GM12864 (cell line): Measurements from ENCODE around the gene CLPX.

ENCODE experiments used
- DNase-seq: peaks from one replicate; pipeline ENCODE4 v3.0.0-alpha.2; 2011; ENCODE audit warnings: low read depth
- H3K4me3 ChIP-seq: 2 replicates; pipeline ENCODE4 v1.5.1; 2011; ENCODE audit warnings: mild to moderate bottlenecking, low read depth, low read length, control low read depth
- CTCF ChIP-seq: IDR thresholded peaks from 2 replicates; pipeline ENCODE4 v1.5.1; 2011; ENCODE audit warnings: low read depth, mild to moderate bottlenecking, moderate library complexity, low read length, control low read depth, inconsistent platforms; ENCODE audit errors: missing control alignments

The CLPX gene

GRCh38 chr15:65206750-65207149 is 21.6 kb upstream of the CLPX start:
- DNase-seq: no peak
- no peak overlapping the region for H3K4me3 ChIP-seq
- TF ChIP-seq CTCF: no peak

GRCh38 chr15:65204931-65205660 is 20.0 kb upstream of the CLPX start:
- no peak overlapping the region for H3K4me3 ChIP-seq
- DNase-seq: no peak
- no peak for TF ChIP-seq CTCF

GRCh38 chr15:65204236-65204930 is 19.2 kb upstream of the CLPX start:
- TF ChIP-seq CTCF: no peak
- H3K4me3 ChIP-seq: no peak overlapping the region
- DNase-seq: no peak

- no peak overlapping the region for H3K4me3 ChIP-seq
- DNase-seq: no peak
- TF ChIP-seq CTCF: no peak
Observed at GRCh38 chr15:65201918-65202317, 16.8 kb upstream of the CLPX start.

- no peak for DNase-seq
- H3K4me3 ChIP-seq: no peak overlapping the region
- no peak for TF ChIP-seq CTCF
Observed at GRCh38 chr15:65198571-65198970, 13.4 kb upstream of the CLPX start.

GRCh38 chr15:65197337-65197645 is 12.1 kb upstream of the CLPX start:
- TF ChIP-seq CTCF: no peak
- no peak for DNase-seq
- no peak overlapping the region for H3K4me3 ChIP-seq
